ENCODE data around the gene MINDY2. TPM values are rescaled to one million over a fixed set of nuclear protein-coding genes. Genes with fewer than 3 reads are reported as not detected.
"Not testable (repeated sequence)": the region's sequence is repeated elsewhere in the genome, so short reads cannot be mapped to it uniquely, and the experiment has no call there.

Gene MINDY2
- total RNA-seq, 1 donor from 2014 or later = 19.4 TPM

- Mint-ChIP-seq H3K9me3 (ENCODE audit: low read depth) (no peaks in the 10 kb centered on the region), H3K4me3 (ENCODE audit: unreplicated experiment) (no peak overlapping the region), H3K27me3 (ENCODE audit: low read depth) (no peaks in the 10 kb centered on the region), H3K4me1 (ENCODE audit: low read depth) (peaks cover 8% of the 10 kb centered on the region), H3K27ac (ENCODE audit: unreplicated experiment) (no peak overlapping the region), H3K36me3 (ENCODE audit: low read depth) (peaks cover 5% of the 10 kb centered on the region)
- TF ChIP-seq CTCF (IDR thresholded peaks at IDR 0.05) = no peak
- no peak for DNase-seq (ENCODE audit: low spot score)
Observed at GRCh38 chr15:58788056-58788710, 17.1 kb downstream of the MINDY2 start.

- Mint-ChIP-seq H3K9me3 (ENCODE audit: low read depth) (no peaks in the 10 kb centered on the region), H3K4me1 (ENCODE audit: low read depth) (peaks cover 11% of the 10 kb centered on the region), H3K27me3 (ENCODE audit: low read depth) (no peaks in the 10 kb centered on the region), H3K36me3 (ENCODE audit: low read depth) (peaks cover 5% of the 10 kb centered on the region), H3K27ac (ENCODE audit: unreplicated experiment) (peak overlapping the region; percentile 77), H3K4me3 (ENCODE audit: unreplicated experiment) (no peak overlapping the region)
- no peak for TF ChIP-seq CTCF (IDR thresholded peaks at IDR 0.05)
- DNase-seq (ENCODE audit: low spot score) = no peak
Observed at GRCh38 chr15:58793862-58794261, 22.8 kb downstream of the MINDY2 start.

GRCh38 chr15:58795825-58796224 lies 24.7 kb downstream of the MINDY2 start:
- peaks cover 2% of the 10 kb centered on the region for H3K36me3 Mint-ChIP-seq (ENCODE audit: low read depth)
- DNase-seq (ENCODE audit: low spot score) = no peak
- H3K4me1 Mint-ChIP-seq (ENCODE audit: low read depth) = peaks cover 11% of the 10 kb centered on the region
- no peak overlapping the region for H3K4me3 Mint-ChIP-seq (ENCODE audit: unreplicated experiment)
- no peak overlapping the region for H3K27ac Mint-ChIP-seq (ENCODE audit: unreplicated experiment)
- H3K27me3 Mint-ChIP-seq (ENCODE audit: low read depth) = no peaks in the 10 kb centered on the region
- TF ChIP-seq CTCF (IDR thresholded peaks at IDR 0.05) = no peak
- H3K9me3 Mint-ChIP-seq (ENCODE audit: low read depth) = no peaks in the 10 kb centered on the region

- Mint-ChIP-seq H3K9me3 (ENCODE audit: low read depth) (no peaks in the 10 kb centered on the region), H3K4me3 (ENCODE audit: unreplicated experiment) (no peak overlapping the region), H3K27me3 (ENCODE audit: low read depth) (no peaks in the 10 kb centered on the region), H3K27ac (ENCODE audit: unreplicated experiment) (no peak overlapping the region), H3K36me3 (ENCODE audit: low read depth) (peaks cover 2% of the 10 kb centered on the region), H3K4me1 (ENCODE audit: low read depth) (peaks cover 11% of the 10 kb centered on the region)
- DNase-seq (ENCODE audit: low spot score) = no peak
- no peak for TF ChIP-seq CTCF (IDR thresholded peaks at IDR 0.05)
Observed at GRCh38 chr15:58797505-58797904, 26.4 kb downstream of the MINDY2 start.

GRCh38 chr15:58805095-58805494 lies 34.0 kb downstream of the MINDY2 start:
- no peak for TF ChIP-seq CTCF (IDR thresholded peaks at IDR 0.05)
- peaks cover 8% of the 10 kb centered on the region for H3K4me1 Mint-ChIP-seq (ENCODE audit: low read depth)
- H3K27me3 Mint-ChIP-seq (ENCODE audit: low read depth) = no peaks in the 10 kb centered on the region
- no peak for DNase-seq (ENCODE audit: low spot score)
- H3K9me3 Mint-ChIP-seq (ENCODE audit: low read depth) = no peaks in the 10 kb centered on the region
- H3K27ac Mint-ChIP-seq (ENCODE audit: unreplicated experiment) = peak overlapping the region; percentile 19
- H3K36me3 Mint-ChIP-seq (ENCODE audit: low read depth) = peaks cover 4% of the 10 kb centered on the region
- no peak overlapping the region for H3K4me3 Mint-ChIP-seq (ENCODE audit: unreplicated experiment)

- H3K27me3 Mint-ChIP-seq (ENCODE audit: low read depth); H3K27ac Mint-ChIP-seq (ENCODE audit: unreplicated experiment); H3K4me3 Mint-ChIP-seq (ENCODE audit: unreplicated experiment); DNase-seq (ENCODE audit: low spot score); H3K9me3 Mint-ChIP-seq (ENCODE audit: low read depth); H3K4me1 Mint-ChIP-seq (ENCODE audit: low read depth): not testable (repeated sequence)
- peaks cover 16% of the 10 kb centered on the region for H3K36me3 Mint-ChIP-seq (ENCODE audit: low read depth)
Observed at GRCh38 chr15:58823267-58823666, 52.2 kb downstream of the MINDY2 start.

Data from chondrocyte (in vitro differentiated cells).